ENCODE data around the gene CCNB1.
"Not testable (repeated sequence)": the region's sequence is repeated elsewhere in the genome, so short reads cannot be mapped to it uniquely, and the experiment has no call there.

DNA sequence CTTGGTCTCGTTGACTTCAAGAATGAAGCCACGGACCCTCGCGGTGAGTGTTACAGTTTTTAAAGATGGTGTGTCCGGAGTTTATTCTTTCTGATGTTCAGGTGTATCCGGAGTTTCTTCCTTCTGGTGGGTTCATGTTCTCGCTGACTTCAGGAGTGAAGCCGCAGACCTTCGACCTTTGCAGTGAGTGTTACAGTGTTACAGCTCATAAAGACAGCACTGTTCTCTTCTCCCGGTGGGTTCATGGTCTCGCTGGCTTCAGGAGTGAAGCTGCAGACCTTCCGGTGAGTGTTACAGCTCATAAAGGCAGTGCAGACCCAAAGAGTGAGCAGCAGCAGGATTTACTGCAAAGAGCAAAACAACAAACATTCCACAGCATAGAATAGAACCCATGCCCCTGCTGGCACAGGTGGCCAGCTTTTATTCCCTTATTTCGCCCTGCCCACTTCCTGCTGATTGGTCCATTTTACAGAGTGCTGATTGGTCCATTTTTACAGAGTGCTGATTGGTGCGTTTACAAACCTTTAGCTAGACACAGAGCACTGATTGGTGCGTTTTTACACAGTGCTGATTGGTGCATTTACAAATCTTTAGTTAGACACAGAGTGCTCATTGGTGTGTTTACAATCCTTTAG is 14.8 kb downstream of the CCNB1 start:
- TF ChIP-seq POLR2A (IDR thresholded peaks at IDR 0.05): not testable (repeated sequence)
- TF ChIP-seq, protein P1, sequence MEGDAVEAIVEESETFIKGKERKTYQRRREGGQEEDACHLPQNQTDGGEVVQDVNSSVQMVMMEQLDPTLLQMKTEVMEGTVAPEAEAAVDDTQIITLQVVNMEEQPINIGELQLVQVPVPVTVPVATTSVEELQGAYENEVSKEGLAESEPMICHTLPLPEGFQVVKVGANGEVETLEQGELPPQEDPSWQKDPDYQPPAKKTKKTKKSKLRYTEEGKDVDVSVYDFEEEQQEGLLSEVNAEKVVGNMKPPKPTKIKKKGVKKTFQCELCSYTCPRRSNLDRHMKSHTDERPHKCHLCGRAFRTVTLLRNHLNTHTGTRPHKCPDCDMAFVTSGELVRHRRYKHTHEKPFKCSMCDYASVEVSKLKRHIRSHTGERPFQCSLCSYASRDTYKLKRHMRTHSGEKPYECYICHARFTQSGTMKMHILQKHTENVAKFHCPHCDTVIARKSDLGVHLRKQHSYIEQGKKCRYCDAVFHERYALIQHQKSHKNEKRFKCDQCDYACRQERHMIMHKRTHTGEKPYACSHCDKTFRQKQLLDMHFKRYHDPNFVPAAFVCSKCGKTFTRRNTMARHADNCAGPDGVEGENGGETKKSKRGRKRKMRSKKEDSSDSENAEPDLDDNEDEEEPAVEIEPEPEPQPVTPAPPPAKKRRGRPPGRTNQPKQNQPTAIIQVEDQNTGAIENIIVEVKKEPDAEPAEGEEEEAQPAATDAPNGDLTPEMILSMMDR (IDR thresholded peaks at IDR 0.05): not testable (repeated sequence)

Measured in testis (tissue), 2 donors.